GM21447 (cell line): ENCODE data around the gene RNF149.
A peak's percentile ranks its signal among the peaks of the same experiment; 100 is the strongest.
"Not testable (repeated sequence)": the region's sequence is repeated elsewhere in the genome, so short reads cannot be mapped to it uniquely, and the experiment has no call there.

ENCODE experiments used
- ATAC-seq: cut with Tn5 transposase; IDR thresholded peaks from one replicate; pipeline ENCODE4 v1.9.1; 2021; ENCODE audit not compliant: unreplicated experiment

The RNF149 gene

DNA sequence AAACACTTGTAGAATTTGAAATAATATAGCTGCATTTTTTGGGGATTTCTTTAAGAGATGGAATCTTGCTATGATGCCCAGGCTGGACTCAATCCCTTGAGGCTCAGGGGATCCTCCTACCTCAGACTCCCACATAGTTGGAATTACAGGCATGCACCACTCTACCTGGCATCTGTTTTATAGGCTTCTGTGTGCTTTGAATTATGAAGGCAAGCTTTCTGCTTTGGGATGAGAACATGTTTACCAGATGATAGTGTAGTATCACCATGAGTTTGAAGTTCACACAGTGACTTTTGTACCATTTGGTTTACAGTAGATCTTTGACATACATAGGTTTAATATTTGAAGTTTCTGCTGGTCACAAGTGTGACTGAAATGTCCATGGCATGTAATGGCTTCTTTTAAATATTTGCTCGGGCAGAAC is 45.1 kb downstream of the RNF149 start:
- ATAC-seq, result no peak

DNA sequence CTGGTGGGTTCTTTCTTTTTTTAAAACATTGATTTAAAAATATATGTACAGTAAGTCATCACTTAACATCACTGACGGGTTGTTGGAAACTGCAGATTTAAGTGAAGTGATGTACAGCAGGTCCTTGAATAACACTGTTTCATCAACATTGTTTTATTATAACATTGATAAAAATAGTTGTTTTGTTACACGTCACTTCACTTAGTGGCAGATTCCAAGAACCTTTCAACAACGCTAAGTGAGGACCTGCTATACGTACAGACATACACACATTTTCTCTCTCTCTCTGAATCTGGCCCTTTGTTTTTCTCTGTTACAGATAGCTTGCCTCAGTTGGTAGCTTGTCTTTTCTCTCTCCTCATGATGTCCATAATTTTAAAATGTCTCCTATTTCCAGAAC is 46.4 kb downstream of the RNF149 start:
- ATAC-seq, result no peak

DNA sequence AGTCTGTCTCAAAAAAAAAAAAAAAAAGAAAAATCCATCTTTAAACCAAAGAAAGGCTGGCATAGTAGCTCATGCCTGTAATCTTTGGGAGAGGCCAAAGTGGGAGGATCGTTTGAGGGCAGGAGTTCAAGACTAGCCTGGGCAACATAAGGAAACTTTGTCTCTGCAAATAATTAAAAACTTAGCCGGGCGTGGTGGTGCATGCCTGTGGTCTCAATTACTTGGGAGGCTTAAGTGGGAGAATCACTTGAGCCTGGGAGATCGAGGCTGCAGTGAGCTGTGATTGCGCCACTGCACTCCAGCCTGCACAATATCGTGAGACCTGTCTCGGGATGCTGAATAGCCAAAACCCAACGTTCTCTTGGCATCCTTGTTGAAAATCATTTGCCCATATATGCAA is 49.7 kb downstream of the RNF149 start:
- no peak for ATAC-seq

DNA sequence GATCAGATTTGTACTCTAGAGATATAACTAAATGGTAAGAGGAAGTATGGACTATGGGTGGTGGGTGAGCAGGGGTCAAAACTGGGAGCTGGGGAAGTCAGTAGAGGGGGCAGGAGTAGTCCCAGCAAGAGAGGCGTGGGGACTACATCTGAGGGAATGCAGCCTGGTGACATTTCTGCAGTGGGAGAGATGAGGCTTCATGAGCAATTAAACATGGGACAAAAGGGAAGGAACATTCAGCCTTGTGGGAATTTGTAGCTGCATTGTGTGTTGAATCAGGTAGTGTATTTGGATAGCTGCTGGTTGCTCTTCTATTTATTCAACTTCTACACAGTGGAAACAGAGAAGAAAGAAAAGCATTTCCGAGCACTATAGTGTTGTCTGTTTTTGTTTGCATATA is 52.2 kb downstream of the RNF149 start:
- ATAC-seq, result no peak

DNA sequence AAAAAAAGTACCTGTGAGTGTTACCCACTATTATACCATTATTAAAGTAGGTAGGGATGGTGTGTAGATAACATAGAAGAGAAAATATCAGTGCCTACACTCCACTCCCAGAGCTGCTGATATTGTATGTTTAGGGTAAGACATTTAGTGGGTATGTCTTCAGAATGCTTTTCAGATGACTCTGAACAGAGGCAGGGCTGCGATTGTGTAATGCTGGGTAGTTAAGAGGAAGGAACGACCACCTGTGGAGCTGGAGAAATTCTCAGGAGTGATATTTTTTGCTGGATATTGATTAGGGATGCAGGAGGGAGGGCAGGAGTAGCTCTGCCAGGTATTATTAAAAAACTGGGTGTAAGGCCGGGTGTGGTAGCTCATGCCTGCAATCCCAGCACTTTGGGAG is 53.0 kb downstream of the RNF149 start:
- ATAC-seq, result no peak

DNA sequence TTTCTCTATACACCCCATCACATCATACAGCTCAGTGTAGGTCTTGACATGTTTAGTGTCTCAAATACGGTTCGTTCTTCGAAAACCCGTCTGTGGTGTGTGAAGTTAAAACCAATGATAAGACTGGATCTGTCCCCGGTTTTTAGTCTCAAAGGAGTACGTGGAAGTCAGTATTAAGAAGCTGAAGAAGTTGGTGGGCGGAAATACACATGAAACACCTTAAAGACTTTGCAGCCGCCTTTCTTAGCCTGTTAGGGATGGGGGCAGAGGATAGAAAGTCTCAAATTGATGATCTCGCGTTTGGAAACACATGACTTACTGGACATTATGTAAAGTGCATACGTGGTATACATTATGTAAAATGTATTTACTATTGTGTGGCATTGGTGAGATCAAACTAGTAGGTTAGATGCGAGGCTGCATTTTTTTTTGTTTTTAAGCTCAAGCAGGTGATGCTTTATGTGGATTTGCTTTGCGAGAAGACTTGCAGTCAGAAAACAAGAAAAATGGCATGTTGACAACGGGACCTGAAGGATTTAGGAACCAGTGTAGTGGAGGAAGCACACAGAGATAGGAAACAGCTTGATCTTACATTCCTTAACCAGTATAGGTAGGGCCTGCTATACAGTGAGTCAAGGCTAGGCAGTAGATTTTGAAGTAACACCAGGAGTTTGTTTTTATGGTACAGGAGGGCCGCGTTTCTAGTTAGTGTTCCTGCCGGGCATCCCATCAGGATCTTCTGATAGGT is 54.6 kb downstream of the RNF149 start:
- no peak for ATAC-seq

DNA sequence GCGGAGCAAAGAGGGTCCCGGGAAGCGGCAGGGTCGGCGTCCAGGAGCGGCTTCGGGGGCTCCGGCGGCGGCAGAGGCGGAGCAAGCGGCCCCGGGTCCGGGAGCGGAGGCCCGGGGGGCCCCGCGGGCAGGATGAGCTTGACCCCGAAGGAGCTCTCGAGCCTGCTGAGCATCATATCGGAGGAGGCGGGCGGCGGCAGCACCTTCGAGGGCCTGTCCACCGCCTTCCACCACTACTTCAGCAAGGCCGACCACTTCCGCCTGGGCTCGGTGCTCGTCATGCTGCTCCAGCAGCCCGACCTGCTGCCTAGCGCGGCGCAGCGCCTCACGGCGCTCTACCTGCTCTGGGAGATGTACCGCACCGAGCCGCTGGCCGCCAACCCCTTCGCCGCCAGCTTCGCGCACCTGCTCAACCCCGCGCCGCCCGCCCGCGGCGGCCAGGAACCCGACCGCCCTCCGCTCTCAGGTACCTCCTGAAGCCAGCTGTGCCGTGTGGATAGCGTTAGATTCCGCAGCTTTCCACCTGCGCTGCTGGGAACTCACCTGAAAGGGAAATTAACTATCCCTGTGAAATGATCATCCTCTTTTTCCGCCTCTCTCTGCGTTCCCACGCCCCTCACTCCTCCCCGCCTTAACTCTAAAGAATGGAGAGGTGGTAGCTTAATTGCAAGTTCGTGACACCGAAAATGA is 55.3 kb downstream of the RNF149 start:
- ATAC-seq, result peak; percentile 54

DNA sequence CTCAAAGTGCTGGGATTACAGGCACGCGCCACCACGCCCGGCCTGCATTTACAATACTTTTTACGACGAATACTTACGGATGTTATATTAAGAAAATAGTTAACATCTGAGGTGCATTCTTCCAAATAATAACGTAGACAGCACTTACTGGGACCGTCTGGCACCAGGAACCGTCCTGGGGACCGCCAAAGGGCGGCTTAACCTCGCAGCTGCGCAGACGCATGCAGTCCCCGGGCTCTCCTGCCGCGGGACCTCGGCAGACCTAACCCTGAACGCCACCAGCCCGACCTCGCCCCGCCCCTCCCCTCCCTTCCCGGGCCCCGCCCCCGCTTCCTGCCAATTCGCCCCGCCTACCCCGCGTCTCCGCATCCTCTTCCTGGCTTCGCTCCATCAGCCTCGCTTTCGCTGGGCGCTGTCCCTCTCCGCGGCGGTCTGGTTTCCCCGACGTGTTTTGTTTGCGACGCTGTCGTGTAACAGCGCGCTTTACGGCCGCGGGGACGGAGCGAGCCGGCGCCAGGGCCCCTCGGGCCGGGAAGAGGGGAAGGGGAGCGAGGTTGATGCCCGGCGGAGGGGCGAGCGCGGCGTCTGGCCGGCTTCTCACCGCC is 56.0 kb downstream of the RNF149 start, which contains the start of gene CNOT11:
CNOT11 (plus strand) TSS at position 479 of the 605 bp plus-strand sequence; CDS start at position 558, 79 bp downstream.
- peak; percentile 85 for ATAC-seq

DNA sequence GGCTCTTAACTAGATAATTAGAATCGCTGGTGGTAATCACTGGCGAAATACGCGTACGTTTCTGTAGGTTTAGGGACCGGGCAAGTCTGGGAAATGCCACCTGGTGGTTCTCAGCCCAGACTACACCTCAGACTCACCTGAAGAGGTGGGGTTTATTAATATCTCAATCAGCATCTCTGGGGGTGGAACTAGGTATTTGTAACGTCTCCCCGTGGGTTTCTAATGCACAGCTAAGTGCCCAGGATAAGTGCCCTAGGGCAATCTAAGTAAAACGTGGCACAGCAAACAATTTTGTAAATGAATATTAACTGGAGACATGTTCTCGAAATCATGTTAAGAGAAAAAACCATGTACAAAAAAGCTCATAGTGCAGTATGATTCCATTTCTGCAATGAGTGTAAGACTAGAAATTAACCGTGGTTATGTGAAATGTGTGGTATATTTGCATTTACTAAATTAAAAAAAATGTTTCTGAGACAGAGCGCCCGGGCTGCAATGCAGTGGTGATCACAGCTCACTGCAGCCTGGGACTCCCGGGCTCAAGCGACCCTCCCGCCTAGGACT is 56.6 kb downstream of the RNF149 start:
- ATAC-seq, result peak; percentile 44

DNA sequence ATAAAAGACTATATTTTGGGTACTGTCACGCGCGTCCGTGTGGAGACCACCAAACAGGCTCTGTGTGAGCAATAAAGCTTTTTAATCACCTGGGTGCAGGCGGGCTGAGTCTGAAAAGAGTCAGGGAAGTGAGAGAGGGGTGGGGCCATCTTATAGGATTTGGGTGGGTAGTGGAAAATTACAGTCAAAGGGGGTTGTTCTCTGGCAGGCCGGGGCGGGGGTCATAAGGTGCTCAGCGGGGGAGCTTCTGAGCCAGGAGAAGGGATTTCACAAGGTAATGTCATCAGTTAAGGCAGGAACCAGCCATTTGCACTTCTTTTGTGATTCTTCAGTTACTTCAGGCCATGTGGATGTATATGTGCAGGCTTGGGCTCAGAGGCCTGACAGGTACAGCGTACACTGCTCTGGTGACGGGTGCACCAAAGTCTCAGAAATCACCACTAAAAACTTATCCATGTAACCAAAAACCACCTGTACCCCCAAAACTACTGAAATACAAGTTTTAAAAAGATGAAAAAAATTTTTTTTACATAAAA is 57.2 kb downstream of the RNF149 start:
- not testable (repeated sequence) for ATAC-seq

DNA sequence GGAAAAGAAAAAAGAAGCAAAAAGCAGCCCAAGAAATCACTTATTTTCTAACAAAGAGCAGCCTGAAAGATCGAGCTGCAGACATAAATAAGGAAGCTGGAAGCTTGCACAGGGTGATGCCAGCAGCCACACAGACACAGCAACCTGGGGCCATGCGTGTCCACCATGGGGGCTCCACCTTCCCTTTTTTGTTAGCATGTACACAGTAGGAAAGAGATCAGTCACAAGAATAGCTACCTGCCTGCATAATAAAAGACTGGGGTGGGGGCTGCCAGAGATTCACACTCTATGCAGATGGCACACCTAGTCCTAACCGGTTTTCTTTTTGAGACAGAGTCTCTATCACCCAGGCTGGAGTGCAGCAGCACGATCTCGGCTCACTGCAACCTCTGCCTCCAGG is 58.7 kb downstream of the RNF149 start:
- ATAC-seq, result no peak

DNA sequence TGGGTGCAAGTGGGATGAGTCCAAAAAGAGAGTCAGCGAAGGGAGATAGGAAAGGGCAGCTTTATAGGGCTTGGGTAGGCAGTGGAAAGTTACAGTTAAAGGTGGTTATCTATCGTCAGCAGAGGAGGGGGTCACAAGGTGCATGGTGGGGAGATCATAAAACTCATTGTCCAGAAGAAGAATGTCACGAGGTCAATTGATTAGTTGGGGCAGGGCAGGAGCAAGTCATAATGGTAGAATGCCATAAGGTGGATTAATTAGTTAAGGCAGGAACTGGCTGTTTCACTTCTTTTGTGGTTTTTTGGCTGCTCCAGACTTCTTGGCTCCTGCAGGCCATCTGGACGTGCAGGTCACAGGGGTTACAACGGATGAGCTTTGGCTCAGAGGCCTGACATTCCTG is 59.7 kb downstream of the RNF149 start:
- ATAC-seq, result not testable (repeated sequence)

DNA sequence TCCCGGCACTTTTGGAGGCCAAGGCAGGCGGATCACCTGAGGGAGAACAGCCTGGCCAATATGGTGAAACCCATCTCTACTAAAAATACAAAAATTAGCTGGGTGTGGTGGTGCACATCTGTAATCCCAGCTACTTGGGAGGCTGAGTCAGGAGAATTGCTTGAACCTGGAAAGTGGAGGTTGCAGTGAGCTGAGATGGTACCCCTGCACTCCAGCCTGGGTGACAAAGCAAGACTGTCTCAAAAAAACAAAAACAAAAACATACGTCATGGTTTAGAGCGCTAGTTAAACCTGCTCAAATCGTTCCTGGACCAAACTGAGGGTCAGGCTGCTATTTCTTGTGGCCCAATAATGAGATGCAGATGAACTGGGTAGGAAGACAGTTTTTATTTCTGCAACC is 63.0 kb downstream of the RNF149 start:
- not testable (repeated sequence) for ATAC-seq

DNA sequence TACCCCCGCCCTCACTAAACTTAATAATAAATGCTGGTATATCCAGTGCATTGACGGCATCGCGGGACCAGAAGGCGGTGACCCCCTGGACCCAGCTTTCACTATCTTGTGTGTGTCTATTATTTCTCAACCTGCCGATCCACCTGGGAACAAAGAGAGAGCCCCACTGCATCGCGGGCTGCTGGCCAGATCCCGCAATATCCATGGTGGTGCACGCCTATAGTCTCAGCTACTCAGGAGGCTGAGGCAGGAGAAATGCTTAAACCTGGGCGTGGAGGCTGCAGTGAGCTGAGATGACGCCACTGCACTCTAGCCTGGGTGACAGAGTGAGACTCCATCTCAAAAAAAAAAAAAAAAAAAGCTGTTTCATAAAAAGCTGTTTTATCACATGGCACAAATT is 63.6 kb downstream of the RNF149 start:
- ATAC-seq, result not testable (repeated sequence)

DNA sequence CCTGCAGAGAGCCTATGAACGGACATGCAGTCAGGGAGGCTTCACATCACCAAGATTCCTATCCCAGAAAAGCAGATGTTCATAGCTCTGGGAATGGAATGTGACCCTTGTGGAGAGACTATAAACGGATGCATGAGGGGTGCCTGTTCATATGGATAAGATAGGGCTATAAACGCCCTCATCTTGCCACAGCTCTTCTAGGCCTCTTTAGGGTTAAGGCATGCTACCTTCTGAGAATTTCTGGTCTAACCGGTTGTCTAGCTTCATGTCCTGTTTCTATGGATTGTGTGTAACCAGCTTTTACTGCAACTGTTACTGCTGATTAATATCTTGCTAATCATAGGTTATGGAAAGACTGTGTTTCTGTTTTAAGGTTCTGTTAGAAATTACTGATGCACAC is 64.1 kb downstream of the RNF149 start:
- ATAC-seq, result not testable (repeated sequence)

DNA sequence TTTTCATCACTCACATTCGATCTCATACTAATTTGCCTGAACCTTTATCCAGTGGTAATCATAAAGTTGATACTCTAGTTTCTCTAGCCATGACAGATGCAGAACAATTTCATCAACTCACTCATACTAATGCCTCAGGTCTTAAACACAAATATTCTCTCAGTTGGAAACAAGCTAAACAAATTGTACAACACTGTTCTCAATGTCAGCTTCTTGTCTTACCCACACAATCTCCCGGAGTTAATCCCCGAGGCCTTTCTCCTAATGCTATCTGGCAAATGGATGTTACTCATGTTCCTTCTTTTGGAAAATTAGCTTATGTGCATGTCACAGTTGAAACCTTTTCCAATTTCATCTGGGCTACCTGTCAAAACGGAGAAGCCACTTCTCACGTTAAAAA is 67.3 kb downstream of the RNF149 start:
- no peak for ATAC-seq

DNA sequence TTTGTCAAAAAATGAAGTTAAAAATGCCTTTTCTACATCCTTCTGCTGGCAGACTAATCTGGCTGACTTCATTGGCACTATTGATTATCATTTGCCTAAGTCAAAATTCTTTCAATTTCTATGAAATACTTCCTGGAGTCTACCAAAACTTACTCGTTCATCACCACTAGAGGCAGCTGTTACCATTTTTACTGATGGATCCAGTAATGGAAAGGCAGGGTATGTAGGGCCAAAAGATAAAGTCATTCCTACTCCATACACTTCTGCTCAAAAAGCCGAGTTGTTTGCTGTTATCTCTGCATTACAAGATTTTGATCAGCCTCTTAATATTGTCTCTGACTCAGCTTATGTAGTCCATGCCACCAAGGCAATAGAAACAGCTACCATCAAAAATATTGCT is 67.8 kb downstream of the RNF149 start:
- not testable (repeated sequence) for ATAC-seq

DNA sequence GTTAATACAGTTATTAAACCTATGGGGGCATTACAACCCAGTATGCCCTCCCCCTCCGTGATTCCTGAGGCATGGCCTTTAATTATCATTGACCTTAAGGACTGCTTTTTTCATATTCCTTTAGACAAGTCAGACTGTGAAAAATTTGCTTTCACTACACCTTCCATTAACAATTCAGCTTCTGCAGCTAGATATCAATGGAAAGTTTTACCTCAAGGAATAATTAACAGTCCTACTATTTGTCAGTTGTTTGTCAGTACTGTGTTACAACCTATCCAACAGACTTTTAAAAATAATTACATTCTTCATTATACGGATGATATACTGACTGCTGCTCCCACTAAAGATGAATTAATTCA is 68.8 kb downstream of the RNF149 start:
- not testable (repeated sequence) for ATAC-seq

DNA sequence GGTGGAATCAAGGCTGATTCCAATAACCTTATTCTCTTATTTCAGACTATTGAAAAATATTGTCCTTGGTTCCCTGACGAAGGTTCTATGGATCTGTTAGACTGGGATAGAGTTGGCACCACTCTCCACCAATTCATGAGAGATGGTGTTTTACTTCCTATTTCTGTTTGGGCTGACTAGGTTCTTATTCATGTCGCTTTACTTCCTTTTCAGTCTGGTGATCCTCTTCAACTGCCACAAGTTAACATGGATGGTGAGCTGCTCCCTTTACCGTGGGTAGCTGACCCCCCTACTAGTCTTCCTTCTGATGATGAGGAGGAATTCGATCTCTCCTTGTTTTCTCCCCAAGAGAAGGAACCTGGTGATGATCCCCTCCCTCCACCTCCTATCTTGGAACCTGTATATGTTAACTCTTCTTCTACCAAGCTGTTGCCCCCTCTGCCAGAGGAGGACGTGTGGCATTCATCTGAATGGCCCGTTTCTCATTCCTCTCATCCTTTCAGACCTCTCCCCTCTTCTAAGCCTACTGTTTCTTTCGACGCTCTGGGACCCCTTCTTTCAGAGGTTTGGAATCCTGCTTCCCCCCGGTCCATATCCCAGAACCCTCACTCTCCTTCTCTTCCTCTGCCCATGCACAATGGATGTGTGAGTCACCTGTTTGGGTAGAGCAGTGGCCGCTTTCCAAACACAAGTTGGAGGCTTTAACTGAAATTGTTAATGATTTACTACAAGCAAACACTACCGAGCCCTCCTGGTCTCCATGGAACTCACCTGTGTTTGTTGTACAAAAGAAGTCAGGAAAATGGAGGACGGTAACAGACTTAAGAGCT is 69.4 kb downstream of the RNF149 start:
- no peak for ATAC-seq

DNA sequence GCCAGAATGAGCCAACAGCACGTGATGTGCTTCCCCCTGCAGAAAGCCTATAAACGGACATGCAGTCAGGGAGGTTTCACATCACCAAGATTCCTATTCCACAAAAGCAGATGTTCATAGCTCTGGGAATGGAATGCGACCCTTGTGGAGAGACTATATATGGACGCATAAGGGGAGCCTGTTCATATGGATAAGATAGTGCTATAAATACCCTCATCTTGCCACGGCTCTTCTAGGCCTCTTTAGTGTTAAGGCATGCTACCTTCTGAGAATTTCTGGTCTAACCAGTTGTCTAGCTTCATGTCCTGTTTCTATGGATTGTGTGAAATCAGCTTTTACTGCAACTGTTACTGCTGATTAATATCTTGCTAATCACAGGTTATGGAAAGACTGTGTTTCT is 70.6 kb downstream of the RNF149 start:
- not testable (repeated sequence) for ATAC-seq

DNA sequence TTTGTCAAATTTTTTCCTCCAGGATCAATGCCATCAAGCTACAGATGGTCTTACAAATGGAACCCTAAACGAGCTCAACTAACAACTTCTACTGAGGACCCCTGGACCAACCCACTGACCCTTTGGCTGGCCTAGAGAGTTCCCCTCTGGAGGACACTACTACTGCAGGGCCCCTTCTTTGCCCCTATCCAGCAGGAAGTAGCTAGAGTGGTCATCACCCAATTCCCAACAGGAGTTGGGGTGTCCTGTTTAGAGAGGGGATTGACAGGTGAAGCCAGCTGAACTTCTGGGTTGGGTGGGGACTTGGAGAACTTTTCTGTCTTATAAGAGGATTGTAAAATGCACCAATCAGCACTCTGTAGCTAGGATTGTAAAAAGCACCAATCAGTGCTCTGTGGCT is 72.5 kb downstream of the RNF149 start:
- ATAC-seq, result not testable (repeated sequence)
